DND-41 (cell line): ENCODE measurements around the gene UBL4B.

ENCODE experiments used
- ATAC-seq: fragments of 200-7000 bp; cut with Tn5 transposase; 3 replicates; pipeline ENCODE4 v1.9.1; 2021; ENCODE audit warnings: low read depth; ENCODE audit not compliant: insufficient read depth
- DNase-seq: peaks from one replicate; pipeline ENCODE4 v3.0.0-alpha.2; 2020
- H2AFZ ChIP-seq: 2 replicates; pipeline ENCODE4 v1.6.0; 2012; ENCODE audit warnings: low read depth, low read length
- H3K27ac ChIP-seq: 2 replicates; pipeline ENCODE4 v1.5.1; 2012; ENCODE audit warnings: low read length, inconsistent platforms
- H3K27me3 ChIP-seq: fragments of 200-600 bp; sonication (generic); 2 replicates; pipeline ENCODE4 v1.6.0; 2012; ENCODE audit warnings: low read length, mild to moderate bottlenecking, inconsistent platforms; ENCODE audit not compliant: insufficient read depth, poor library complexity
- H3K36me3 ChIP-seq: 2 replicates; pipeline ENCODE4 v1.5.1; 2012; ENCODE audit warnings: low read length, inconsistent platforms; ENCODE audit not compliant: insufficient read depth
- H3K4me1 ChIP-seq: 2 replicates; pipeline ENCODE4 v1.5.1; 2012; ENCODE audit warnings: mild to moderate bottlenecking, low read length; ENCODE audit not compliant: insufficient read depth
- H3K4me2 ChIP-seq: 2 replicates; pipeline ENCODE4 v1.6.0; 2012; ENCODE audit warnings: mild to moderate bottlenecking, moderate library complexity, low read length, inconsistent platforms; ENCODE audit not compliant: insufficient read depth
- H3K4me3 ChIP-seq, 2 experiments: fragments of 200-600 bp in 1 of 2; shearing (Covaris generic) in 1 of 2; 2 replicates each; pipeline ENCODE4 v1.5.1; 2012 to 2016; ENCODE audit warnings: inconsistent platforms in 2 of 2, low read length in 2 of 2, mild to moderate bottlenecking in 2 of 2, low read depth in 1 of 2, moderate library complexity in 1 of 2
- H3K79me2 ChIP-seq: 2 replicates; pipeline ENCODE4 v1.6.0; 2012; ENCODE audit warnings: low read length, inconsistent platforms; ENCODE audit not compliant: insufficient read depth
- H3K9ac ChIP-seq: 2 replicates; pipeline ENCODE4 v1.6.0; 2012; ENCODE audit warnings: low read depth, mild to moderate bottlenecking, inconsistent platforms, low read length, moderate library complexity
- H3K9me3 ChIP-seq: 2 replicates; pipeline ENCODE4 v1.5.1; 2012; ENCODE audit warnings: low read length, moderate library complexity, mild to moderate bottlenecking, inconsistent platforms; ENCODE audit not compliant: insufficient read depth, severe bottlenecking
- H4K20me1 ChIP-seq: 2 replicates; pipeline ENCODE4 v1.6.0; 2012; ENCODE audit warnings: low read length; ENCODE audit not compliant: insufficient read depth
- CTCF ChIP-seq: IDR thresholded peaks from 2 replicates; pipeline ENCODE4 v1.5.1; 2012; ENCODE audit warnings: borderline replicate concordance, low read length, moderate library complexity, mild to moderate bottlenecking; ENCODE audit not compliant: poor library complexity, severe bottlenecking; ENCODE audit errors: extremely low read depth
- EZH2 ChIP-seq: IDR thresholded peaks from 3 replicates; pipeline ENCODE4 v1.6.1; 2012; ENCODE audit warnings: borderline replicate concordance, low read depth, mild to moderate bottlenecking, moderate library complexity, low read length, inconsistent platforms; ENCODE audit not compliant: severe bottlenecking

UBL4B gene

GRCh38 chr1:110091381-110091780 is 20.9 kb upstream of the UBL4B start:
- Histone ChIP-seq H3K9me3 (no peaks in the 10 kb centered on the region), H2AFZ (no peak overlapping the region), H3K4me3 (no peak overlapping the region), H3K36me3 (no peaks in the 10 kb centered on the region), H4K20me1 (peaks cover 3% of the 10 kb centered on the region; the same call in 1 of the 2 replicates), H3K9ac (no peak overlapping the region), H3K4me2 (no peak overlapping the region), H3K27ac (no peak overlapping the region), H3K79me2 (no peaks in the 10 kb centered on the region), H3K4me1 (no peaks in the 10 kb centered on the region), H3K27me3 (peaks cover 26% of the 10 kb centered on the region)
- DNase-seq, result no peak
- TF ChIP-seq CTCF (no peak), EZH2 (no peak)
- no peak for ATAC-seq

- Histone ChIP-seq H3K4me1 (no peaks in the 10 kb centered on the region), H3K4me2 (no peak overlapping the region), H3K27ac (no peak overlapping the region), H2AFZ (no peak overlapping the region), H3K9me3 (no peaks in the 10 kb centered on the region), H3K9ac (no peak overlapping the region), H4K20me1 (peaks cover 3% of the 10 kb centered on the region; the same call in 1 of the 2 replicates), H3K27me3 (peaks cover 22% of the 10 kb centered on the region), H3K79me2 (no peaks in the 10 kb centered on the region), H3K4me3 (no peak overlapping the region), H3K36me3 (no peaks in the 10 kb centered on the region)
- ATAC-seq (no peak), DNase-seq (no peak)
- TF ChIP-seq CTCF (no peak), EZH2 (no peak)
Observed at GRCh38 chr1:110091791-110092190, 20.5 kb upstream of the UBL4B start.

- Histone ChIP-seq H3K79me2 (no peaks in the 10 kb centered on the region), H3K36me3 (no peaks in the 10 kb centered on the region), H2AFZ (no peak overlapping the region), H3K27me3 (peaks cover 19% of the 10 kb centered on the region), H3K27ac (no peak overlapping the region), H3K9ac (no peak overlapping the region), H3K9me3 (no peaks in the 10 kb centered on the region), H4K20me1 (0 out of 2 replicates have a peak, but pooled peaks cover under 1% of the 10 kb centered on the region), H3K4me1 (no peaks in the 10 kb centered on the region), H3K4me3 (no peak overlapping the region), H3K4me2 (no peak overlapping the region)
- no peak for ATAC-seq
- TF ChIP-seq CTCF (no peak), EZH2 (no peak)
- no peak for DNase-seq
Observed at GRCh38 chr1:110092991-110093390, 19.3 kb upstream of the UBL4B start.

- H3K27me3 ChIP-seq, result peaks cover 18% of the 10 kb centered on the region
- H3K4me3 ChIP-seq, result no peak overlapping the region
- DNase-seq (no peak), ATAC-seq (no peak)
- no peak overlapping the region for H3K27ac ChIP-seq
- H4K20me1 ChIP-seq, result no peaks in the 10 kb centered on the region
- H3K4me2 ChIP-seq, result no peak overlapping the region
- no peaks in the 10 kb centered on the region for H3K36me3 ChIP-seq
- H2AFZ ChIP-seq, result no peak overlapping the region
- H3K79me2 ChIP-seq, result no peaks in the 10 kb centered on the region
- H3K4me1 ChIP-seq, result no peaks in the 10 kb centered on the region
- no peaks in the 10 kb centered on the region for H3K9me3 ChIP-seq
- TF ChIP-seq CTCF, result no peak
- no peak overlapping the region for H3K9ac ChIP-seq
Observed at GRCh38 chr1:110094931-110095654, 17.1 kb upstream of the UBL4B start.
